ENCODE measurements around the gene NT5E.

- TF ChIP-seq CTCF (IDR thresholded peaks at IDR 0.05; ENCODE audit: insufficient read depth, low read length, poor library complexity, severe bottlenecking) = no peak
- TF ChIP-seq EZH2phosphoT487 (conservative IDR thresholded peaks at IDR 0.05; ENCODE audit: low read length) = no peak
Measured at GRCh38 chr6:85496856-85497255, 47.0 kb downstream of the NT5E start.
